IMR-90 (cell line): ENCODE measurements around the gene GSTP1. TPM values are rescaled to one million over a fixed set of nuclear protein-coding genes. Genes with fewer than 3 reads are reported as not detected.

ENCODE experiments used
- ATAC-seq: fragments of 200-7000 bp; cut with Tn5 transposase; 2 replicates; pipeline ENCODE4 v1.9.1; 2020; ENCODE audit warnings: low read depth, mild to moderate bottlenecking, moderate library complexity
- BruUV-seq: library from RNA; stranded (reverse); fragments of 400-500 nt; replicated peaks from 2 replicates; lab custom pipeline; 2021; lab: Mats Ljungman, UMichigan
- CTCF ChIA-PET: fragments of 300-600 bp; formaldehyde crosslinking; extraction: SDS; loops from one replicate; lab custom pipeline; 2021; ENCODE audit warnings: antibody characterized with exemption; lab: Yijun Ruan, JAX
- POLR2A ChIA-PET: fragments of 300-600 bp; sonication (Branson Sonifier 250); formaldehyde crosslinking; loops from one replicate; lab custom pipeline; 2022; ENCODE audit warnings: antibody characterized with exemption; ENCODE audit not compliant: unreplicated experiment; lab: Charles Lee
- DNase-seq: peaks from one replicate; pipeline ENCODE4 v3.0.0; 2013
- H2AFZ ChIP-seq: replicated peaks from 2 replicates; pipeline ENCODE3; 2013; ENCODE audit warnings: low read length, mild to moderate bottlenecking; ENCODE audit not compliant: poor library complexity
- H2AK5ac ChIP-seq: 2 replicates; pipeline ENCODE4 v1.6.1; 2013; ENCODE audit warnings: low read depth, low read length, inconsistent platforms
- H2AK9ac ChIP-seq: replicated peaks from 2 replicates; pipeline ENCODE3; 2013; ENCODE audit warnings: mild to moderate bottlenecking, low read depth, low read length, moderate library complexity; ENCODE audit not compliant: poor library complexity
- H2BK120ac ChIP-seq: 2 replicates; pipeline ENCODE4 v1.6.1; 2013; ENCODE audit warnings: low read depth, low read length, inconsistent platforms
- H2BK15ac ChIP-seq: 3 replicates; pipeline ENCODE4 v1.6.1; 2013; ENCODE audit warnings: low read depth, low read length, inconsistent platforms
- H2BK20ac ChIP-seq: 2 replicates; pipeline ENCODE4 v1.6.1; 2013; ENCODE audit warnings: low read depth, mild to moderate bottlenecking, inconsistent platforms, low read length, moderate library complexity
- H2BK5ac ChIP-seq: 2 replicates; pipeline ENCODE4 v1.6.1; 2013; ENCODE audit warnings: mild to moderate bottlenecking, low read depth, low read length, inconsistent platforms; ENCODE audit not compliant: poor library complexity, severe bottlenecking
- H3K14ac ChIP-seq: replicated peaks from 2 replicates; pipeline ENCODE4 v1.6.1; 2013; ENCODE audit warnings: low read depth, low read length, inconsistent platforms
- H3K18ac ChIP-seq: 2 replicates; pipeline ENCODE4 v1.6.1; 2013; ENCODE audit warnings: low read depth, low read length, control low read depth
- H3K23ac ChIP-seq: 2 replicates; pipeline ENCODE4 v1.6.1; 2013; ENCODE audit warnings: low read depth, low read length, inconsistent platforms
- H3K27ac ChIP-seq: 2 replicates; pipeline ENCODE4 v1.5.1; 2013; ENCODE audit warnings: mild to moderate bottlenecking, control low read depth, low read length; ENCODE audit not compliant: insufficient read depth
- H3K27me3 ChIP-seq: 2 replicates; pipeline ENCODE4 v1.6.1; 2013; ENCODE audit warnings: low read length; ENCODE audit not compliant: control insufficient read depth, insufficient read depth
- H3K36me3 ChIP-seq: 2 replicates; pipeline ENCODE4 v1.6.1; 2013; ENCODE audit warnings: low read length, mixed read lengths; ENCODE audit not compliant: control insufficient read depth, insufficient read depth
- H3K4ac ChIP-seq: 2 replicates; pipeline ENCODE4 v1.6.1; 2013; ENCODE audit warnings: low read depth, low read length, inconsistent platforms
- H3K4me1 ChIP-seq: 2 replicates; pipeline ENCODE4 v1.6.1; 2013; ENCODE audit warnings: low read length, mixed read lengths; ENCODE audit not compliant: control insufficient read depth, insufficient read depth
- H3K4me2 ChIP-seq: 2 replicates; pipeline ENCODE4 v1.6.1; 2013; ENCODE audit warnings: low read depth, mild to moderate bottlenecking, control low read depth, low read length, moderate library complexity
- H3K4me3 ChIP-seq: 2 replicates; pipeline ENCODE4 v1.5.1; 2013; ENCODE audit warnings: low read depth, mild to moderate bottlenecking, control low read depth, low read length, moderate library complexity; ENCODE audit not compliant: insufficient read depth
- H3K56ac ChIP-seq: 2 replicates; pipeline ENCODE4 v1.6.1; 2013; ENCODE audit warnings: low read length, inconsistent platforms; ENCODE audit not compliant: insufficient read depth; ENCODE audit errors: extremely low read depth
- H3K79me1 ChIP-seq, 2 experiments: 2 replicates each; pipeline ENCODE4 v1.6.1; 2013; ENCODE audit warnings: low read length in 2 of 2, inconsistent platforms in 1 of 2, low read depth in 1 of 2
- H3K9ac ChIP-seq: 2 replicates; pipeline ENCODE4 v1.6.1; 2013; ENCODE audit warnings: low read depth, low read length, control low read depth
- H3K9me1 ChIP-seq: 2 replicates; pipeline ENCODE4 v1.6.1; 2013; ENCODE audit warnings: low read length, inconsistent platforms; ENCODE audit not compliant: insufficient read depth
- H3K9me3 ChIP-seq: 2 replicates; pipeline ENCODE4 v1.6.1; 2013; ENCODE audit warnings: low read length; ENCODE audit not compliant: control insufficient read depth, insufficient read depth
- H4K20me1 ChIP-seq: 2 replicates; pipeline ENCODE4 v1.6.1; 2013; ENCODE audit warnings: low read length, inconsistent platforms; ENCODE audit not compliant: insufficient read depth
- H4K5ac ChIP-seq: 2 replicates; pipeline ENCODE4 v1.6.1; 2013; ENCODE audit warnings: mild to moderate bottlenecking, low read depth, low read length, control low read depth
- H4K8ac ChIP-seq, 2 experiments: 2 replicates each; pipeline ENCODE4 v1.6.1; 2013; ENCODE audit warnings: low read depth in 2 of 2, low read length in 2 of 2, control low read depth in 1 of 2, inconsistent platforms in 1 of 2
- H4K91ac ChIP-seq: 2 replicates; pipeline ENCODE4 v1.6.1; 2013; ENCODE audit warnings: low read depth, low read length, inconsistent platforms; ENCODE audit not compliant: insufficient read depth
- BHLHE40 ChIP-seq: fragments of 150-350 bp; IDR thresholded peaks from 2 replicates; pipeline ENCODE4 v1.6.1; 2016; ENCODE audit warnings: mild to moderate bottlenecking, low read depth, low read length
- CEBPB ChIP-seq: IDR thresholded peaks from 2 replicates; pipeline ENCODE4 v1.6.1; 2012; ENCODE audit warnings: low read depth, low read length, improper control_type of control experiment
- CHD1 ChIP-seq: IDR thresholded peaks from 2 replicates; pipeline ENCODE4 v1.6.1; 2012; ENCODE audit warnings: low read depth, low read length, improper control_type of control experiment
- FOS ChIP-seq: fragments of 150-350 bp; IDR thresholded peaks from 2 replicates; pipeline ENCODE4 v1.6.1; 2016; ENCODE audit warnings: low read depth, low read length
- MAFK ChIP-seq: IDR thresholded peaks from 2 replicates; pipeline ENCODE4 v1.6.1; 2012; ENCODE audit warnings: low read depth, low read length, improper control_type of control experiment
- MAZ ChIP-seq: IDR thresholded peaks from 2 replicates; pipeline ENCODE4 v1.6.1; 2012; ENCODE audit warnings: low read depth, mild to moderate bottlenecking, low read length, improper control_type of control experiment, moderate library complexity, borderline replicate concordance
- MXI1 ChIP-seq: IDR thresholded peaks from 2 replicates; pipeline ENCODE4 v1.6.1; 2012; ENCODE audit warnings: low read depth, mild to moderate bottlenecking, low read length, moderate library complexity, borderline replicate concordance
- NFE2L2 ChIP-seq: fragments of 150-350 bp; IDR thresholded peaks from 2 replicates; pipeline ENCODE4 v1.6.1; 2016; ENCODE audit warnings: low read depth, mild to moderate bottlenecking, low read length
- POLR2A ChIP-seq: IDR thresholded peaks from 2 replicates; pipeline ENCODE4 v1.6.1; 2012; ENCODE audit warnings: mild to moderate bottlenecking, low read depth, low read length
- RCOR1 ChIP-seq: IDR thresholded peaks from 2 replicates; pipeline ENCODE4 v1.6.1; 2012; ENCODE audit warnings: mild to moderate bottlenecking, low read length, improper control_type of control experiment; ENCODE audit not compliant: insufficient replicate concordance
- RFX5 ChIP-seq: IDR thresholded peaks from 2 replicates; pipeline ENCODE4 v1.8.0; 2012; ENCODE audit warnings: low read depth, mild to moderate bottlenecking, low read length, moderate library complexity
- SMC3 ChIP-seq: fragments of 150-350 bp; IDR thresholded peaks from 2 replicates; pipeline ENCODE4 v1.6.1; 2016; ENCODE audit warnings: low read depth, mild to moderate bottlenecking, antibody characterized with exemption, low read length, moderate library complexity
- WGBS, 2 experiments: methylation state at CpG; one replicate each; pipeline versions ENCODE4 v1.1.5 to v1.1.7; 2013; ENCODE audit warnings: missing lambda C conversion rate in 2 of 2; ENCODE audit not compliant: insufficient read length in 1 of 2; ENCODE audit errors: extremely low coverage in 2 of 2; 5-methylcytosine and 5-hydroxymethylcytosine counted together
- dilution Hi-C: fragments of 300-500 bp; cut with HindIII; formaldehyde crosslinking; loops from one replicate; pipeline ENCODE4 v1.14.3; 2018; ENCODE audit warnings: low sequenced_read_pairs; ENCODE audit not compliant: unreplicated experiment
- in situ Hi-C: fragments of 300-500 bp; cut with MboI; formaldehyde crosslinking; loops from 3 replicates; pipeline ENCODE4 v1.14.3; 2019; ENCODE audit warnings: low sequenced_read_pairs, inconsistent platforms, mixed read lengths
- intact Hi-C: fragments of 100-400 bp; cut with micrococcal nuclease; formaldehyde crosslinking; loops from 2 replicates; pipeline ENCODE4 v1.10.0; 2022
- polyA plus RNA-seq, 3 experiments: library from polyadenylated mRNA; depleted of rRNA; stranded (reverse); fragments of >200 nt; gene quantifications; 2 replicates each; pipeline ENCODE4 v1.2.3, GENCODE V29; 2012; ENCODE audit warnings: low replicate concordance in 1 of 3
- total RNA-seq: library from RNA; depleted of rRNA; stranded (reverse); fragments of >200 nt; gene quantifications from 2 replicates; pipeline ENCODE4 v1.2.3, GENCODE V29; 2012
- TF ChIP-seq, protein P1 (sequence below): conservative IDR thresholded peaks from 2 replicates; pipeline ENCODE4 v1.5.1; 2012; ENCODE audit warnings: mild to moderate bottlenecking, low read depth, low read length, improper control_type of control experiment
- TF ChIP-seq, protein P2 (sequence below): fragments of 150-350 bp; IDR thresholded peaks from 2 replicates; pipeline ENCODE4 v1.6.1; 2016; ENCODE audit warnings: low read depth, mild to moderate bottlenecking, low read length, moderate library complexity, borderline replicate concordance

Gene GSTP1
- total and polyA plus RNA-seq, 2 of the 4 experiments (the other 2 are of a cell fraction), result 947 to 1,539 TPM

DNA sequence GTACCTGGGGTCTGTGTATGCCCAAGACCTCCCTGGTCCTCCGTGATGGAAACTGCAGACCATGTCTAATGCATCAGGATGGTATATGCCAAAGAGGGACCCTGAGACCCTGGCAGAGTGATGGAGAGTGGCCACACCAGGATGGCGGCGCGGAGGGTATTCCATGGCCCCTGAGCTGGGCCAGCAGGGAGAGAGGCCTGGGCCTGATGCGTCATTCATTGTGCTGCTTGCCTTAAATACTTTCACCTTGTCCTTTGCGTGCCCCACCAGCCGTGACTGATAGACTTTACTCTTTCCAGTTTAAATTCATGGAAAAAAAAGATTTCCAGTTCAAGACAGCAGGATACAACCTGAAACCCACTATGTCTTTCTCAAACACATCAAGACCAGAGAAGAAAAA is 17.5 kb downstream of the GSTP1 start:
- no peaks in the 10 kb centered on the region for H3K36me3 ChIP-seq
- H3K9ac ChIP-seq, result no peak overlapping the region
- H4K5ac ChIP-seq, result no peak overlapping the region
- peak overlapping the region; percentile 28 for H2AK9ac ChIP-seq
- no peak overlapping the region for H3K4me2 ChIP-seq
- ChIA-PET CTCF (no interaction called here), POLR2A (no interaction called here)
- peaks cover 6% of the 10 kb centered on the region for H3K9me3 ChIP-seq
- no peak overlapping the region for H2AFZ ChIP-seq
- no peaks in the 10 kb centered on the region for H3K79me1 ChIP-seq
- H3K14ac ChIP-seq, result no peak overlapping the region
- H3K27me3 ChIP-seq, result peaks cover 23% of the 10 kb centered on the region
- H3K56ac ChIP-seq, result no peak overlapping the region
- no peak overlapping the region for H3K23ac ChIP-seq
- BruUV-seq, result no TSS peak
- 84% methylated on average over 7 of the region's 7 CpGs; no CpG with 5 or more reads in 1 of the 2 experiments for WGBS, 2 experiments
- no peak overlapping the region for H3K27ac ChIP-seq
- no peak for DNase-seq
- H2AK5ac ChIP-seq, result no peak overlapping the region
- in situ Hi-C loops, result no loop called here
- H2BK120ac ChIP-seq, result no peak overlapping the region
- no peak overlapping the region for H3K4ac ChIP-seq
- intact Hi-C loops, result no loop called here
- H3K9me1 ChIP-seq, result no peaks in the 10 kb centered on the region
- H2BK15ac ChIP-seq, result no peak overlapping the region
- no peak for TF ChIP-seq CEBPB
- TF ChIP-seq POLR2A, result no peak
- TF ChIP-seq MXI1, result no peak
- no peak for TF ChIP-seq NFE2L2
- no peak for TF ChIP-seq CHD1
- TF ChIP-seq, protein P1, sequence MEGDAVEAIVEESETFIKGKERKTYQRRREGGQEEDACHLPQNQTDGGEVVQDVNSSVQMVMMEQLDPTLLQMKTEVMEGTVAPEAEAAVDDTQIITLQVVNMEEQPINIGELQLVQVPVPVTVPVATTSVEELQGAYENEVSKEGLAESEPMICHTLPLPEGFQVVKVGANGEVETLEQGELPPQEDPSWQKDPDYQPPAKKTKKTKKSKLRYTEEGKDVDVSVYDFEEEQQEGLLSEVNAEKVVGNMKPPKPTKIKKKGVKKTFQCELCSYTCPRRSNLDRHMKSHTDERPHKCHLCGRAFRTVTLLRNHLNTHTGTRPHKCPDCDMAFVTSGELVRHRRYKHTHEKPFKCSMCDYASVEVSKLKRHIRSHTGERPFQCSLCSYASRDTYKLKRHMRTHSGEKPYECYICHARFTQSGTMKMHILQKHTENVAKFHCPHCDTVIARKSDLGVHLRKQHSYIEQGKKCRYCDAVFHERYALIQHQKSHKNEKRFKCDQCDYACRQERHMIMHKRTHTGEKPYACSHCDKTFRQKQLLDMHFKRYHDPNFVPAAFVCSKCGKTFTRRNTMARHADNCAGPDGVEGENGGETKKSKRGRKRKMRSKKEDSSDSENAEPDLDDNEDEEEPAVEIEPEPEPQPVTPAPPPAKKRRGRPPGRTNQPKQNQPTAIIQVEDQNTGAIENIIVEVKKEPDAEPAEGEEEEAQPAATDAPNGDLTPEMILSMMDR, result no peak
- no peak for TF ChIP-seq SMC3
- TF ChIP-seq RFX5, result no peak
- TF ChIP-seq BHLHE40, result no peak
- TF ChIP-seq MAZ, result no peak
- no peak for TF ChIP-seq RCOR1
- no peak for TF ChIP-seq FOS
- TF ChIP-seq MAFK, result no peak
- TF ChIP-seq, protein P2, sequence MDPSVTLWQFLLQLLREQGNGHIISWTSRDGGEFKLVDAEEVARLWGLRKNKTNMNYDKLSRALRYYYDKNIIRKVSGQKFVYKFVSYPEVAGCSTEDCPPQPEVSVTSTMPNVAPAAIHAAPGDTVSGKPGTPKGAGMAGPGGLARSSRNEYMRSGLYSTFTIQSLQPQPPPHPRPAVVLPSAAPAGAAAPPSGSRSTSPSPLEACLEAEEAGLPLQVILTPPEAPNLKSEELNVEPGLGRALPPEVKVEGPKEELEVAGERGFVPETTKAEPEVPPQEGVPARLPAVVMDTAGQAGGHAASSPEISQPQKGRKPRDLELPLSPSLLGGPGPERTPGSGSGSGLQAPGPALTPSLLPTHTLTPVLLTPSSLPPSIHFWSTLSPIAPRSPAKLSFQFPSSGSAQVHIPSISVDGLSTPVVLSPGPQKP, result no peak
- H4K20me1 ChIP-seq, result no peaks in the 10 kb centered on the region
- H4K91ac ChIP-seq, result no peak overlapping the region
- H3K4me3 ChIP-seq, result no peak overlapping the region
- no peak for ATAC-seq
- H4K8ac ChIP-seq, result no peak overlapping the region
- H3K4me1 ChIP-seq, result no peaks in the 10 kb centered on the region
- H2BK5ac ChIP-seq, result no peak overlapping the region
- H3K18ac ChIP-seq, result no peak overlapping the region
- H2BK20ac ChIP-seq, result no peak overlapping the region
- dilution Hi-C loops, result no loop called here
